Myometrial cell (primary cell): ENCODE measurements around the gene TXNDC12. TPM values are rescaled to one million over a fixed set of nuclear protein-coding genes. Genes with fewer than 3 reads are reported as not detected.

Experiments
- total RNA-seq: library from RNA; depleted of rRNA; stranded (reverse); fragments of >200 nt; gene quantifications from 2 replicates; pipeline ENCODE4 v1.2.3, GENCODE V29; 2015

Gene TXNDC12
- total RNA-seq: 59.4 and 67.3 TPM in 2 replicates

GRCh38 chr1:52055066-52055865, at the start of gene TXNDC12:
Gene TXNDC12, minus strand, starts transcription at chr1:52055191. Its CDS starts 95 bp downstream, at chr1:52055096.

GRCh38 chr1:52056163-52056936, 1.4 kb upstream of the TXNDC12 start, which contains the start of gene BTF3L4:
Gene BTF3L4, plus strand, starts transcription at chr1:52056295. Its CDS starts 3,553 bp downstream, at chr1:52059848.

GRCh38 chr1:52033190-52034049, 21.6 kb downstream of the TXNDC12 start, which contains the start of gene KTI12:
Gene KTI12, minus strand, starts transcription at chr1:52033810. Its CDS starts 49 bp downstream, at chr1:52033761.

GRCh38 chr1:51990478-51990965, 64.5 kb downstream of the TXNDC12 start, which contains the start of gene RAB3B:
Gene RAB3B, minus strand, starts transcription at chr1:51990700. Its CDS starts 13,583 bp downstream, at chr1:51977117.

Other genes with a start within 250 kb of the TXNDC12 start
- gene NRDC, start 176.5 kb downstream of the TXNDC12 start, total RNA-seq: 86.2 and 90.9 TPM in 2 replicates
- 9.2 and 12.9 TPM in 2 replicates for gene RAB3B, start 64.5 kb downstream of the TXNDC12 start, total RNA-seq
- gene KTI12, start 21.4 kb downstream of the TXNDC12 start, total RNA-seq: 12.2 and 12.7 TPM in 2 replicates
- gene BTF3L4, start 1.1 kb upstream of the TXNDC12 start, total RNA-seq: 53.0 and 55.3 TPM in 2 replicates
- 16.1 and 17.5 TPM in 2 replicates for gene ZFYVE9, start 86.9 kb upstream of the TXNDC12 start, total RNA-seq